GM08714 (cell line): ENCODE measurements around the gene DUS1L.
A peak's percentile ranks its signal among the peaks of the same experiment; 100 is the strongest.

ENCODE experiments used
- H3K4me3 ChIP-seq: fragments of 200-500 bp; sonication (Bioruptor generic); 2 replicates; pipeline ENCODE4 v1.5.1; 2014; ENCODE audit warnings: mild to moderate bottlenecking, low read length, inconsistent platforms
- ZNF274 ChIP-seq: IDR thresholded peaks from 2 replicates; pipeline ENCODE4 v1.6.1; 2012; ENCODE audit warnings: mild to moderate bottlenecking, low read depth, low read length

DUS1L gene

DNA sequence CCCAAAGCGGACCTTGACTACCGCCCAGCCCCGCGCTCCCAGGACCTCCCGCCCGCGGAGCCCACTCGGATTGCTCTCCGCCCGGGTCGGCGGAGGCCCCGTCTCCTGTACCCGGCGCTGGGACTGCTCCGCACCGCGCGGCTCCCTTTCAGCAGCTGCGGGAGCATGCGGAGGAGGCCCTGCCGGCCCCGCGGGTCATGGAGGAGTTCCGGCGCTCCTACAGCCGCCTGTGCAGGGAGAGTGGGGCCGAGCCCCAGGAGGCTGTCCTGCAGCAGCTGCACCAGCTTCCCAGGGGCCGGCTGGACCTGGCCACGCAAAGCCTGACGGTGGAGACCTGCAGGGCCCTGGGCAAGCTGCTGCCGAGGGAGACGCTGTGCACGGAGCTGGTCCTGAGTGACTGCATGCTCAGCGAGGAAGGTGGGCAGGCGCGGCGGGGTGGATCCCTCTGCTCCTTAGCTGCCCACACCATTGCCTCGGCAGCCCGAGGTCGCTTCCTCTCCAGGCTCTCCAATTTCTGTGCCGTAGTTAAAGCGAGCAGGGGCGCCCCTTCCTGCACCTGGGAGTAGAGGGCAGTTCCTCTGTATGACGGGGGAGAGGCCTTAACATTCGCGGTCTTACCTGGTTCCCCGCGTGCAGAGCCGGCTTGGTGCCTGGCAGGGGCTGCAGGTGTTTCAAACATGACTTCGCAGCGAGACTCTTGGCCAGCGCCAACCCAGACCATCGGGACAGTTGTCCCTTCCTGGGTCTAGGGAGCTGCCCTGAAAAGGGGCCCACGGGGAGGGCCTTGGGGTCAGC, 42.0 kb downstream of the DUS1L start:
- no peak for TF ChIP-seq ZNF274
- peak overlapping the region; percentile 78 for H3K4me3 ChIP-seq

DNA sequence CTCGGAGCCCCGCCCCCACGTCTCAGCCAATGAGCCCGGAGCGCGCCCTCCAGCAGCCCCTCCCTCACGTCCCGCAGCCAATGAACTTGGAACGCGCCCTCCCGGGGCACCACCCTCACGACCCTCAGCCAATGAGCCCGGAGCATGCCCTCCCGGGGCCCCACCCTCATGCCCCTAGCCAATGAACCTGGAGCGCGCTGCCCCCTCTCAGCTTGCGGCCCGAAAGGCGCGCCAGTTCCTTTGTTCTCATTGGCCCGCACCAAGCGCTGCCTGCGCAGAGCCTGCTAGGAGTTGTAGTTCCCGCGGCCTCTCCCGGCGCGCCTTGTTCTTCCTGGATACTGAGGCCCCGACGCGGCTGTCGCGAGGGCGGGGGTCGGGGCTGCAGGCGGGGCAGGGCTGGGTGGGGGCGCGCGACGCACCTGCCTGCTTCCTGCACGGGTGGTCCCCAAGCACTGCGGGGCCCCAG, 42.6 kb downstream of the DUS1L start, which contains the start of gene LRRC45:
Gene LRRC45, plus strand, starts transcription at position 325 of the 466 bp plus-strand sequence. CDS start 339 bp downstream, outside the sequence.
- peak within 1 kb of the TSS; percentile 78 for H3K4me3 ChIP-seq
- TF ChIP-seq ZNF274, result no peak

- peak within 1 kb of the TSS; percentile 78 for H3K4me3 ChIP-seq
- no peak for TF ChIP-seq ZNF274
These were observed 43.2 kb downstream of the DUS1L start, which contains the start of gene CENPX for GRCh38 chr17:82022310-82022980. Gene CENPX, minus strand, starts transcription at chr17:82022878. Its CDS starts 17 bp downstream, at chr17:82022861.

GRCh38 chr17:82021900-82022309, 43.7 kb downstream of the DUS1L start:
- TF ChIP-seq ZNF274, result no peak
- H3K4me3 ChIP-seq, result peak overlapping the region; percentile 75

GRCh38 chr17:82021107-82021899, 44.3 kb downstream of the DUS1L start:
- TF ChIP-seq ZNF274, result no peak
- peak overlapping the region; percentile 75; the same call in 1 of the 2 replicates for H3K4me3 ChIP-seq

GRCh38 chr17:82020572-82021106, 45.0 kb downstream of the DUS1L start:
- H3K4me3 ChIP-seq, result no peak overlapping the region
- TF ChIP-seq ZNF274, result no peak

DNA sequence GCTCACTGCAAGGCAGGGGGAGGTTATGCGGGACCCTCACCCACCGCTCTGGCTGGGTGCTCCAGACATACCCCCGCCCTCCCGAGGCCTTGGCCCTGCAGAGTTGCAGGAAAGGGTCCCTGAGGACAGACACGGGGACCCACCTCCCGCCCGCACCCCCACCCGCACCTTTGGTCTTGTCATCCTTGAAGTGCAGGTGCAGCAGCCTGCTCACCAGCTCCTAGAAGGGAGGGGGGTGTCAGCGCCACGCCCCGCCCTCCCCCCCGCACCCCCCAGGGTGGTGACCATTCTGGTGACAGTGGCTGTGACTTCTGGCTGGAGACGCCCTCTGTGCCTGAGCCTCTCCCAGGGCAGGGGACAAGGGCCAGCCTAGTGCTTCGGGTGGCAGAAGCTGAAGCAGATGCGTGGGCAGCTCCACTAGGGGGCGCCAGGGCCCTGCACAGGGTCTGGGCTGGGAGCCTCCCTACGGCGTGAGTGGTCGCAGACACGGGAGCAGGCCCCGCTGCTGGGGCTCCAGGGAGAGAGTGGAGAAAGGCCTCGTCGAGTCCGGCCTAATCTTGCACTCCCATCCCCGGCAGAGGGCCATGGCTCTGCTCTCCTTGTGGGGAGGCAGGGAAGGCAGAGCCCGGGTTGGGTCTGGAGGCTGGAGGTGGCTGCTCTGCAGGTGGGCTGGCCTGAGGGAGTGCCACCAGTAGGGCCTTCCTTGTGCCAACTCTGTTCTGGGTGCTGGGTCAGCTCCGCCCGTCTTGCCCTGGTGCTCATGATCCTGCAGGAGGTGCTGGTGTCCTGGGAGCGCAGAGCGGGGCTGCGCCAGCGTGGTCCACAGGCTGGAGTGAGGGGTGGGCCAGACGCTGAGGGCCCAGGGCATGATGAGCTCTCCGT, 45.7 kb downstream of the DUS1L start:
- H3K4me3 ChIP-seq, result no peak overlapping the region
- TF ChIP-seq ZNF274, result no peak

DNA sequence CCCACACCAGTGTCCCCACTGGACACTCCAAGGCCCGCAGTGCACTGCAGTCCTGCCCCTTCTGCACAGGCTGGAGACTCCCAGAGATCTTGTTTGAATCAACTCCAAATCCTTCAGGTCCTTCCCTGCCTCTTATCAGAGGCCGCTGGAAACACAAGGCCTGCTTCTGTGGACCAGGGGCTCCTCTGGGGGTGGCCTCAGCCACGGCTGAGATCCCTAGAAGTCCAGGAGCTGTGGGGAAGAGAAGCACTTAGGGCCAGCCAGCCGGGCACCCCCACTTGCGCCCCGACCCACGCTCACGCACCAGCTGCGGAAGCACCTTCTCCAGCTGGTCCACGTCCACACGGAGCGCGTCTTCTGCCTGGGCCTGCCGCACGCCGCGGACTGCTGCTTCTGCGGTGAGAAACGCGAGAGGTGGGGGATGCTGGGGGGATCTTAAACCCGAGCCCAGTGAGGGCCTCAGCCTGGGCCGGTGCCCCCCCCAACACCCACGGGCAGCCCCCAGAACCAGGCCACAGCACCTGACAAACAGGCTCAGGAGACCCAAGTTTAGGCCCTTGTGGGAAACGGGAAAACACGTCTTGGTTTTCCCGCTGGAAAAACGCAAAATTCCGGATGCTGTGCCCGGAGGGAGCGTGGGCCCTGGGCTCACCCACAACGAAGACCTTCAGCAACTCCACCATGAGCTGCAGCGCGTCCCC, 46.5 kb downstream of the DUS1L start:
- H3K4me3 ChIP-seq, result no peak overlapping the region

GRCh38 chr17:82018152-82018988, 47.2 kb downstream of the DUS1L start:
- no peak overlapping the region for H3K4me3 ChIP-seq
- TF ChIP-seq ZNF274, result no peak

More for the DNA sequence above, 46.5 kb downstream of the DUS1L start:
- no peak for TF ChIP-seq ZNF274

DNA sequence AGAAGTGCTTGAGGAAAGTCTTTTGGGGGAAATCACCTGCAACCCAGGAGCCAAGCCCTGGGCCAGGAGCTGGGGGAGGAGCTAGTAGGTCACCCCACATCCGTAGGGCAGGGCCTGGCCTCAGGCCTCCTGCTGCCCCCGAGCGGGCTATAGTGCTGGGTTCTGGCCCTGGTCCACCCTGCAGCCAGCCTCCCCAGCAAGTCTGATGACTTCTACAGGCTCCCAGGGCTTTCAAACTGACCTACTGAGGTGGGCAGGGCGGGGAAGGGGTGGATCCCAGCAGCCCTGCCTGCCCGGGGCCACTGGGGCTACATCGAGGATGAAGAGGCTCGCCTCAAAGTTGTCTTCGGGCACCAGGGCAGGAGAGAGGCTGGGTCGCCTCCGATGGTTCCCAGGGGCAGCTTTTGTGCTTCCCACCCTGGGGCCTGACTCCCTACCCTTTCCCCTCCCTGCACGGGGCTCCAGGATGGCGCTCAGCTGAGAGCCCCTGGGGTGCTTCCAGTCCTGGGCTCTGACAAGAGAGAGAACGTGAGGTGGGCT, 47.9 kb downstream of the DUS1L start:
- H3K4me3 ChIP-seq, result no peak overlapping the region

DNA sequence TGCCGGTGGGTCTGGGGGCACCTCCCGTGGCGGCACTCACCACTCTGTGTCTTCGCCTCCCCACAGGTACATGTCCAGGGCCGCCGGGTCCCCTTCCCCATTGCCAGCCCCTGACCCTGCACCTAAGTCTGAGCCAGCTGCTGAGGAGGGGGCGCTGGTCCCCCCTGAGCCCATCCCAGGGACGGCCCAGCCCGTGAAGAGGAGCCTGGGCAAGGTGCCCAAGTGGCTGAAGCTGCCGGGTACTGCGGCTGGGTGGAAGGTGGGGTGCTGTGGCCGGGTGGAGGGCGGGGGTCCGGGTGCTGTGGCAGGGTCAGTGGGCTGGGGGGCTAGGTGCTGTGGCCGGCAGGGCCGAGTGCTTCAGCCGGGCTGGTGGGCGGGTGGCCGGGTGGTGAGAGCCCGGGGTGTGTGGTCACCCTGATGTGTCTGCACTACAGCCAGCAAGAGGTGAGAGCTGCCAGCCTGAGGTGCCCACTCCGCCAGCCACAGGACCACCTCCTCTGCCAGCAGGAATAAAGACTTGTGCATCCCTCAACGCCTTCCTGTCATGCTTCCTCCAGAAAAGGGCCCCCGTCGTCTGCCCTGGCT, 48.6 kb downstream of the DUS1L start:
- no peak overlapping the region for H3K4me3 ChIP-seq
- no peak for TF ChIP-seq ZNF274

More for the DNA sequence above, 47.9 kb downstream of the DUS1L start:
- TF ChIP-seq ZNF274, result no peak
